Measurements from ENCODE around the gene FRMD4A. TPM values are rescaled to one million over a fixed set of nuclear protein-coding genes. Genes with fewer than 3 reads are reported as not detected.
A peak's percentile ranks its signal among the peaks of the same experiment; 100 is the strongest.

FRMD4A gene
- total RNA-seq, 1 experiment from 2014 or later = 0.23 TPM

GRCh38 chr10:13773496-13774170 is 557.1 kb downstream of the FRMD4A start:
- H3K27ac Mint-ChIP-seq (ENCODE audit: low read depth, unreplicated experiment) = no peak overlapping the region
- ChIA-PET POLR2A (no interaction called here), CTCF (interaction anchor here (0.6 to 1.4 kb wide), 10 partner anchors 10 to 401 kb away, joined by 3 to 6 read pairs (median 3); partner anchors contain the start of gene PRPF18)
- no peak overlapping the region for H3K4me3 Mint-ChIP-seq (ENCODE audit: unreplicated experiment)
- H3K36me3 Mint-ChIP-seq (ENCODE audit: insufficient read depth, unreplicated experiment) = no peaks in the 10 kb centered on the region
- no peak for DNase-seq (ENCODE audit: unreplicated experiment)
- no TSS peak for BruUV-seq (replicated peaks)
- H3K9me3 Mint-ChIP-seq (ENCODE audit: unreplicated experiment) = no peaks in the 10 kb centered on the region
- TF ChIP-seq CTCF (IDR thresholded peaks at IDR 0.05; ENCODE audit: unreplicated experiment) = no peak
- no peaks in the 10 kb centered on the region for H3K27me3 Mint-ChIP-seq (ENCODE audit: insufficient read depth, unreplicated experiment)
- intact Hi-C loops (cut with micrococcal nuclease) = no loop called here
- H3K4me1 Mint-ChIP-seq (ENCODE audit: insufficient read depth, unreplicated experiment) = peaks cover 26% of the 10 kb centered on the region

- no peaks in the 10 kb centered on the region for H3K27me3 Mint-ChIP-seq (ENCODE audit: insufficient read depth, unreplicated experiment)
- DNase-seq (ENCODE audit: unreplicated experiment) = peak; percentile 64
- no peak for TF ChIP-seq CTCF (IDR thresholded peaks at IDR 0.05; ENCODE audit: unreplicated experiment)
- intact Hi-C loops (cut with micrococcal nuclease) = no loop called here
- no peaks in the 10 kb centered on the region for H3K36me3 Mint-ChIP-seq (ENCODE audit: insufficient read depth, unreplicated experiment)
- no peaks in the 10 kb centered on the region for H3K9me3 Mint-ChIP-seq (ENCODE audit: unreplicated experiment)
- BruUV-seq (replicated peaks) = no TSS peak
- H3K4me1 Mint-ChIP-seq (ENCODE audit: insufficient read depth, unreplicated experiment) = peaks cover 26% of the 10 kb centered on the region
- H3K4me3 Mint-ChIP-seq (ENCODE audit: unreplicated experiment) = no peak overlapping the region
- H3K27ac Mint-ChIP-seq (ENCODE audit: low read depth, unreplicated experiment) = no peak overlapping the region
- POLR2A ChIA-PET = no interaction called here
- CTCF ChIA-PET = interaction anchor here (0.7 to 1.4 kb wide), 9 partner anchors 10 to 401 kb away, joined by 3 to 6 read pairs (median 3); partner anchors contain the start of gene PRPF18
Observed at GRCh38 chr10:13773043-13773442, 557.7 kb downstream of the FRMD4A start.

GRCh38 chr10:13771992-13772391 is 558.7 kb downstream of the FRMD4A start:
- Mint-ChIP-seq H3K36me3 (ENCODE audit: insufficient read depth, unreplicated experiment) (no peaks in the 10 kb centered on the region), H3K9me3 (ENCODE audit: unreplicated experiment) (no peaks in the 10 kb centered on the region), H3K27me3 (ENCODE audit: insufficient read depth, unreplicated experiment) (no peaks in the 10 kb centered on the region), H3K4me1 (ENCODE audit: insufficient read depth, unreplicated experiment) (peaks cover 26% of the 10 kb centered on the region), H3K27ac (ENCODE audit: low read depth, unreplicated experiment) (no peak overlapping the region), H3K4me3 (ENCODE audit: unreplicated experiment) (no peak overlapping the region)
- ChIA-PET POLR2A (interaction anchor here (0.9 to 1.5 kb wide), 3 partner anchors 13 to 111 kb away, joined by 3 to 5 read pairs (median 5); no protein-coding TSS in a partner anchor), CTCF (interaction anchor here (1.0 to 1.5 kb wide), 6 partner anchors 11 to 158 kb away, joined by 3 to 6 read pairs (median 4); no protein-coding TSS in a partner anchor)
- no TSS peak for BruUV-seq (replicated peaks)
- no peak for TF ChIP-seq CTCF (IDR thresholded peaks at IDR 0.05; ENCODE audit: unreplicated experiment)
- DNase-seq (ENCODE audit: unreplicated experiment) = no peak
- intact Hi-C loops (cut with micrococcal nuclease) = no loop called here

- H3K27me3 Mint-ChIP-seq (ENCODE audit: insufficient read depth, unreplicated experiment) = no peaks in the 10 kb centered on the region
- TF ChIP-seq CTCF (IDR thresholded peaks at IDR 0.05; ENCODE audit: unreplicated experiment) = no peak
- no TSS peak for BruUV-seq (replicated peaks)
- no peak overlapping the region for H3K27ac Mint-ChIP-seq (ENCODE audit: low read depth, unreplicated experiment)
- intact Hi-C loops (cut with micrococcal nuclease) = no loop called here
- H3K4me1 Mint-ChIP-seq (ENCODE audit: insufficient read depth, unreplicated experiment) = peaks cover 26% of the 10 kb centered on the region
- ChIA-PET CTCF (interaction anchor here (0.6 to 1.6 kb wide), 6 partner anchors 12 to 400 kb away, joined by 3 to 6 read pairs (median 4); no protein-coding TSS in a partner anchor), POLR2A (interaction anchor here (0.8 to 1.1 kb wide), 2 partner anchors 105 to 111 kb away, joined by 3 to 4 read pairs; no protein-coding TSS in a partner anchor)
- DNase-seq (ENCODE audit: unreplicated experiment) = no peak
- no peaks in the 10 kb centered on the region for H3K9me3 Mint-ChIP-seq (ENCODE audit: unreplicated experiment)
- no peak overlapping the region for H3K4me3 Mint-ChIP-seq (ENCODE audit: unreplicated experiment)
- no peaks in the 10 kb centered on the region for H3K36me3 Mint-ChIP-seq (ENCODE audit: insufficient read depth, unreplicated experiment)
Observed at GRCh38 chr10:13770760-13771493, 559.8 kb downstream of the FRMD4A start.

Data from MCF 10A (cell line).